HG02884 (cell line): ENCODE measurements around the gene ZNF816.
"Not testable (repeated sequence)": the region's sequence is repeated elsewhere in the genome, so short reads cannot be mapped to it uniquely, and the experiment has no call there.

Experiments used
- ATAC-seq: cut with Tn5 transposase; IDR thresholded peaks from one replicate; pipeline ENCODE4 v1.9.1; 2021; ENCODE audit warnings: mild to moderate bottlenecking, moderate library complexity; ENCODE audit not compliant: unreplicated experiment

Gene ZNF816

DNA sequence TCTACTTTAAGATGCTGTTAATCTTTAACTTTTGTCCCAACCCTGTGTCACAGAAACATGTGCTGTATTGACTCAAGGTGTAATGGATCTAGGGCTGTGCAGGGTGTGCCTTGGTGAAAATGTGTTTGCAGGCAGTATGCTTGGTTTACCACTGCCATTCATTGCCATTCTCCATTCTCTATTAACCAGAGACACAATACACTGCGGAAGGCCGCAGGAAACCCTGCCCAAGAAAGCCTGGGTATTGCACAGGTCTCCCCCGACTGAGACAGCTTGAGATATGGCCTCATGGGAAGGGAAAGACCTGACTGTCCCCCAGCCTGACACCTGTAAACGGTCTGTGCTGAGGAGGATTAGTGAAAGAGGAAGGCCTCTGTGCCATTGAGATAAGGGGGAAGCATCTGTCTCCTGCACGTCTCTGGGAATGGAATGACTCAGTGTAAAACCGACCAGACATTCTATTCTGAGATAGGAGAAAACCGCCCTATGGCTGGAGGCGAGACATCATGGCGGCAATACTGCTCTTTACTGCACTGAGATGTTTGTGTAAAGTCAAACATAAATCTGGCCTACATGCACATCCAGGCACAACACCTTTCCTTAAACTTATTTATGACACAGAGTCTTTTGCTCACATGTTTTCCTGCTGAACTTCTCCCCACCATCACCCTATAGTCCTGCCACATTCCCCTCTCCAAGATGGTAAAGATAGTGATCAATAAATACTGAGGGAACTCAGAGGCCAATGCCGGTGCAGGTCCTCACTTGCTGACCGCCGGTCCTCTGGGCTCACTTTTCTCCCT is 26.3 kb downstream of the ZNF816 start:
- ATAC-seq = no peak

DNA sequence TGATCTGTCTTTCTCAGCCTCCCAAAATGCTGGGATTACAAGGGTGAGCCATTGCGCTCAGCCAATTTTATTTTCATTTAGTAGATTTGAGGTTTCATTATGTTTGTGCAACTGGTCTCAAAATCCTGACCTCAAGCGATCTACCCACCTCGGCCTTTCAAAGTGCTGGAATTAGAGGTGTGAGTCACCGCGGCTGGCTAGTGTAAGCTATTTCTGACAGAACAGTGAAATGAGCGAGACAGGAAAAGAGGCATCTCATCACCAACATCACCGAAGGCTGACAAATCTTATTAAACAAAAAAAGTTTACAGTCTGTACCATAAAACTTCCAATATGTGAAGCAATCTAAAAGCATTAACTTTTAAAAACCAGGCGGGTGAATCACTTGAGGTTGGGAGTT is 27.2 kb downstream of the ZNF816 start:
- no peak for ATAC-seq

DNA sequence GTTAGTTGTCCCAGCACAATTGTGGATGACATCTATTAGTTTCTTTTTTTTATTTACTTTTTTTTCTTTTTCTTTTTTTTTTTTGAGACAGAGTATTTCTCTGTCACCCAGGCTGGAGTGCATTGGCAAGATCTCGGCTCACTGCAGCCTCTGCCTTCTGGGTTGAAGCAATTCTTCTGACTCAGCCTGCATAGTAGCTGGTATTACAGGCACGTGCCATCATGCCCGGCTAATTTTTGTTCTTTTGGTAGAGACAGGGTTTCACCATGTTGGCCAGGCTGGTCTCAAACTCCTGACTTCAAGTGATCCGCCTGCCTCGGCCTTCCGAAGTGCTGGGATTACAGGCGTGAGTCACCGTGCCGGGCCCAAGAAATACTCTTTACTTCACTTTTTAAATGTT is 38.0 kb downstream of the ZNF816 start:
- ATAC-seq = not testable (repeated sequence)

DNA sequence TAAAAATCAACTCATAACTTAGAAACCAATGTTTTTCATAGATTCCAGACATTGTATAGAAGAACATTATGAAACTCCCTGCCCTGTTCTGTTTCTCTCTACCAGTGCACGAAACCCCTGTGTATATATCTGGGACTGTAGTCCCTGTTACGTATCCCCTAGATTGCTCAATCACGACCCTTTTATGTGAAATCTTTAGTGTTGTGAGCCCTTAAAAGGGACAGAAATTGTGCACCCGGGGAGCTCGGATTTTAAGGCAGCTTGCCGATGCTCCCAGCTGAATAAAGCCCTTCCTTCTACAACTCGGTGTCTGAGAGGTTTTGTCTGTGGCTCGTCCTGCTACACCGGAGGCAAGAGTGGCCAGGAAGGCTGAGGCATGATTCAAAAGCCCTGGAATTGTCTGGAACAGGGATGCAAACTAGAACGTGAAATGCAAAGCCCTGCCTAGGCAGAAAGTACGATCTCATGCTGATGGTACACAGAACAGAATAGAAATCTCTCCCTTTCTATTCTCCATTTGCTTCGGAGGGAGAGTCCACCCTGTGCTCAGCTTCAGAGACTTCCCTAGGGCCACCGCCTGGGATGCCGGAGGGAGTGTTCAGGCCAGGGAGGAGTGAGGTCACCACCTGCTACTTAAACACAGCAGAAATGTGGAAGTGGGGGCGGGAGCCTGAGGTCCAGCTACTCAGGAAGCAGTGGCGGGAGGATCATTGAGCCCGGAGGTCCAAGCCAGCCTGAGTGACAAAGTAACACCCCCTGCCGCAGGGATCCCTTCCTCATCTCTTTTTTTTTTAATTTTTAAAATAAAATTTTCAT is 38.7 kb downstream of the ZNF816 start:
- ATAC-seq = no peak

DNA sequence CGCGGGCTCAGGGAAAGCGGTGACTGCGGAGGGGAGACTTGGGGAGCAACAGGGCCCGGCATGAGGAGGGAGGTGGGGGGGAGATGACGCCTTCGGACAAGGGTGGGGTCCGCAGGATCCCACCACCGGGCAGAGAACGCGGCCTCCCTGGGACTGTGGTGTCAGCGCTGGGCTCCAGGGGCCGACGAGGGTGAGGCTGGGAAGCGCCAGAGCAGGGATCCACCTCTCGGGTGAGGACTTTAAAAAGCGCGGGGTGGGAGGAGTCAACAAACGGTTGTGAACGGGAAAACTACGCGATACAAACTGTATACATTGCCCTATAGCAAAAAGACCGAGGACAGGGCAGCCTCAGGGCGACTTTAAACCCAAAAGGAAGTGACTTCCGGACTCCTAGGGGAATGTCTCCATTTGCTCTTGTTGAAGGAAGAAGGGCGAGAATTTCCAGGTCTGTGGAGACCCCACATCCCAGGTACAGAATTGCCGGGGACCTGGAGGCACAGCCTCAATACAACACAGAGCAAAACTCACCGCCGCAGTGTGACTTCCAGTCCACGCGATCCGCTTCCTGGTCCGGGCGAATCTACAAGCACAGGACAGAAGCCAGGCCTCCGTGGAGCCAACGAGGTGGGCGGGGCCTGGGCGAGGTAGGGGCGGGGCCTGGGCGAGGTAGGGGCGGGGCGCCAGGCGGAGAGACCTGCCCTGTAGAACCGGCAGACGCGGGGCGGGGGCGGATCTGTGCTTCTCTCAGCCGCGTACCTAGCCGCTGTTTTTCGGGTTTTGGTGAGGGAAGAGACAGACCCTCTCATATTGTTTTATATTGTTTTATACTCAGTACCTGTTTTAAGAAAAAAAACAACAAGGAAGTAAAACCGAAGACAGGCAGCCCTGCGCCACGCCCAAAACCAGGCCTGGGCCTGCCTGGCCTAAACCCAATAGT is 39.6 kb downstream of the ZNF816 start, which contains the start of gene ZNF888:
Gene ZNF888 (minus strand): TSS at position 588 of the 937 bp plus-strand sequence. CDS start 5,555 bp downstream, outside the sequence.
- peak; percentile 79 for ATAC-seq

DNA sequence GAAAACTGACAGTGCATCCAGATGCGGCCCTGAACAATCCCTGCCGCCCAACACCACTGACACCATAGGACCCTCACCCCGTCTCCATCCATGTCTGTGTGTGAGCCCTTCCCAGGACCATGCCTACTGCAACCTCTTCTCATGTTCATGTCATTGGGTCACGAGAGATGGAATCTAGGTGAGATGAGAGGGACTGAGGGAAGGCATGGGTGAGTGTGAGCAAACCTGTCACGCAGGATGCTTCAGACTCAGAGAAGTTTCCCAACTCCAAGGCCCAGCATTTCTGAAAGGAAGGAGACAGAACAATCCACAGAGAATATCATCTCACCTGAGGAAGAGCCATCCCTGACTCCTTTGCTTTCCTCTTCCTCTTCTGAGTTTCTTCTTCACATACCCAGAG is 45.1 kb downstream of the ZNF816 start:
- ATAC-seq = no peak

DNA sequence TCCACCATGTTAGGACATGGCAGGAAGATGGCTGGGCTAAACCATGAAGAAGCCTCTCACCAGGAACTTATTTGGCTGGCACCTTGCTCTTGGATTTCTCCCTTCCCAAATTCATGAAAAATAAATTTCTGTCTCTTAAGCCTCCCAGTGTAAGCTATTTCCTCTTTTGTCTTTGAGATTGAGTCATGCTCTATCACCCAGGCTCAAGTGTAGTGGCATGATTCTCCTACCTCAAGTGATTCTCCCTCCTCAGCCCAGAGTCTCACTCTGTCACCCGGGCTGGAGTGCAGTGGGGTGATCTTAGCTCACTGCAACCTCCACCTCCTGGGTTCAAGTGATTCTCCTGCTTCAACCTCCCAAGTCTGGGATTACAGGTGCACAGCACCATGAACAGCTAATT is 52.0 kb downstream of the ZNF816 start:
- ATAC-seq = no peak

DNA sequence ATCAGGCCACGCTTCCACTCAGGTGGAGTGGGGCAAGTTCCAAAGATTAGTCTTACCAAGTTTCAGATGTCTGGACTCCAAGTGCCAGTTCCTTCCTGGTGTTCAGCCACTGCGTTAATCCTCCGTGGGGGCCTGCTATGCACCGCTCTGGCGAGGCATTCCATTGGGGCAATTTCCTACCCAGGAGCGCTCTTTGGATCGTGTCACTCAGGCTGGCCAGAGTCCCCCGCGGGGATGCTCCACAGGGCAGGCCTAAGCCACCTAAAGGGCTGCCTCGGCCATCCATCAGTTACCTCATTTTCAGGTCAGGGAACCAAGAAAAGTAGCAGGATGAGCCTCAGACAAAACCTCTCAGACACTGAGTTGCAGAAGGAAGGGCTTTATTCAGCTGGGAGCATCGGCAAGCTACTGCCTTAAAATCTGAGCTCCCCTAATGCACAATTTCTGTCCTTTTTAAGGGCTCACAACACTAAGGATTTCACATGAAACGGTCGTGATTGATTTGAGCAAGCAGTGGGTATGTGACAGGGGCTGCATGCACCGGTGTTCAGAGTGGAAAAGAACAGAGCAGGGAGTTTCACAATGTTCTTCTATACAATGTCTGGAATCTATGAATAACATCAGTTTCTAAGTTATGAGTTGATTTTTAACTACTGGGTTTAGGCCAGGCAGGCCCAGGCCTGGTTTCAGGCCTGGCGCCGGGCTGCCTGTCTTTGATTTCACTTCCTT is 58.5 kb downstream of the ZNF816 start:
- not testable (repeated sequence) for ATAC-seq

DNA sequence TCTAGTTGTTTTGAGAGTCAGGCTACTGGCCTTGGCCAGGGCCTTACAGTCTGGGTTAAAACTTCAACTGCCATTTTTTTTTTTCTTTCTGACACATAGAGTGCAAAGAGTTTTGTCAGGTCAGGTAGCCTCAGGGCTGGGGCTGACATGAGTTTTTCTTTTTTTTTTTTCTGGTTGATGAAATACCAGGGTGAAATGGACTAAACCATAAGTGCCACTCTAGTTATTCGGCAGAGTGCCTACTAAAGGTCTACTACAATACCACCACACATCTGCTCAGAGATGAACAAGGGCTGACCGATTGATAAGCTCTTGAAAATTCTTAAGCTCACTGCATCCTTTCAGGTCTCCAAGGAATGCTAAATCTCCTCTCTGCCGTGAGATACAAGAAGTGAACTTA is 60.8 kb downstream of the ZNF816 start:
- no peak for ATAC-seq
